OCI-LY1 (cell line): ENCODE data around the gene MFSD6.

Experiments
- EZH2 ChIP-seq: fragments of 200-600 bp; sonication (generic), shearing (Covaris generic); IDR thresholded peaks from 2 replicates; pipeline ENCODE4 v1.8.0; 2017; ENCODE audit warnings: borderline replicate concordance, mixed run types, mild to moderate bottlenecking, antibody characterized with exemption, low read length, moderate library complexity, mixed read lengths
- TF ChIP-seq, protein P1 (sequence below): fragments of 200-600 bp; sonication (generic), shearing (Covaris generic); IDR thresholded peaks from 2 replicates; pipeline ENCODE4 v1.5.1; 2017; ENCODE audit warnings: mild to moderate bottlenecking, antibody characterized with exemption, low read length, moderate library complexity, mixed read lengths

DNA sequence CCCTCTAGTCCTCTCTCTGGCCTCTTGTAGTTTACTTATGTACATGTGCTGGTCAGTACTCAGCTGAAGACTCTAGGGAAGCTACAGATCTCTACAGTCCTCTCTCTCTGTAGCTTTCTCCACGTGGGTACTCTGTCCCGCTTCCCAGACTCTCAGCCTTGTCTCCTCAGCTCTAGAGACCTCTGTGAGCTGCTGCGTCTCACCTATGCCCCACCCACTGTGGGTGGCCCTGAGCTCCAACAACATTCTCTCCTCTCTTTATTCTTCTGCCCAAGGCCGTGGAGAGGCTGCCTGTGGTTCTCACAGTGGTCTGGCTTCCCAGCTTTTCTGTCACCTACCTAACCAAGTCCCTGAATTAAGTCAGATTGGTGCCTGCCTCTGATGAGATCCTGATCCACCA is 33.4 kb downstream of the MFSD6 start:
- TF ChIP-seq, protein P1, sequence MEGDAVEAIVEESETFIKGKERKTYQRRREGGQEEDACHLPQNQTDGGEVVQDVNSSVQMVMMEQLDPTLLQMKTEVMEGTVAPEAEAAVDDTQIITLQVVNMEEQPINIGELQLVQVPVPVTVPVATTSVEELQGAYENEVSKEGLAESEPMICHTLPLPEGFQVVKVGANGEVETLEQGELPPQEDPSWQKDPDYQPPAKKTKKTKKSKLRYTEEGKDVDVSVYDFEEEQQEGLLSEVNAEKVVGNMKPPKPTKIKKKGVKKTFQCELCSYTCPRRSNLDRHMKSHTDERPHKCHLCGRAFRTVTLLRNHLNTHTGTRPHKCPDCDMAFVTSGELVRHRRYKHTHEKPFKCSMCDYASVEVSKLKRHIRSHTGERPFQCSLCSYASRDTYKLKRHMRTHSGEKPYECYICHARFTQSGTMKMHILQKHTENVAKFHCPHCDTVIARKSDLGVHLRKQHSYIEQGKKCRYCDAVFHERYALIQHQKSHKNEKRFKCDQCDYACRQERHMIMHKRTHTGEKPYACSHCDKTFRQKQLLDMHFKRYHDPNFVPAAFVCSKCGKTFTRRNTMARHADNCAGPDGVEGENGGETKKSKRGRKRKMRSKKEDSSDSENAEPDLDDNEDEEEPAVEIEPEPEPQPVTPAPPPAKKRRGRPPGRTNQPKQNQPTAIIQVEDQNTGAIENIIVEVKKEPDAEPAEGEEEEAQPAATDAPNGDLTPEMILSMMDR = no peak
- TF ChIP-seq EZH2 = no peak
